GM12892 (cell line): ENCODE data around the gene GBF1.

Experiments
- POLR2A ChIP-seq: IDR thresholded peaks from 2 replicates; pipeline ENCODE4 v1.6.1; 2011; ENCODE audit warnings: low read depth, low read length, control low read depth
- POLR2AphosphoS5 ChIP-seq: IDR thresholded peaks from 2 replicates; pipeline ENCODE4 v1.6.1; 2011; ENCODE audit warnings: low read depth, low read length, control low read depth
- TAF1 ChIP-seq: IDR thresholded peaks from 2 replicates; pipeline ENCODE4 v1.6.1; 2011; ENCODE audit warnings: low read depth, mild to moderate bottlenecking, control low read depth, low read length, borderline replicate concordance

- TF ChIP-seq POLR2A (no peak), TAF1 (no peak), POLR2AphosphoS5 (no peak)
These were observed 10.1 kb downstream of the GBF1 start for GRCh38 chr10:102255404-102255803.
